Measurements from ENCODE around the gene HLA-DQA1. TPM values are rescaled to one million over a fixed set of nuclear protein-coding genes. Genes with fewer than 3 reads are reported as not detected.
"Not testable (repeated sequence)": the region's sequence is repeated elsewhere in the genome, so short reads cannot be mapped to it uniquely, and the experiment has no call there.

Gene HLA-DQA1
- total and polyA plus RNA-seq, 2 experiments from 2014 or later = 0.42 TPM; not detected in 1

DNA sequence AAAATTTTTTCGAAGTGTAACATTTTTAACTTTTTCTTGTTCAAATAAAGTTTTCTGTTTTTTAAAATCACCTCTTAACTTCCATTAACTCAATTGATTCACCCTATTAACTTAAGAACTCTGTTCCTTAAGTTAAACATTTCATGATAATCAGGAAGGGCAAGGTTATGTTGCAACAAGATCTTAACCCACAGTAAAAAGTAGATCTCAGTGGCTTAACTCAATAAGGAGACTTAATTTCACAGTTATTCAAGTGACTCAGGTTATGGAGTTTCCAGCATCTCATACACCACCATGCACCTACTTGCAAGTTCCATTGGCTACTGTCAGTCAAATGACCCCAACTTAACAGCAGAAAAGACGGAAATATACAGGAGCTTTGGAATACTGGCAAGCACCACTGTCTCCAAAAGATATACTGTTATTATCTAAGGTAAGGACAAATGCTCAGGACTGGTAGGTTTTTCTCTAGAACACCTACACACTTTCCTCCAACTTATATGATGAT lies 18.1 kb downstream of the HLA-DQA1 start (continued):
- TF ChIP-seq, protein P1, sequence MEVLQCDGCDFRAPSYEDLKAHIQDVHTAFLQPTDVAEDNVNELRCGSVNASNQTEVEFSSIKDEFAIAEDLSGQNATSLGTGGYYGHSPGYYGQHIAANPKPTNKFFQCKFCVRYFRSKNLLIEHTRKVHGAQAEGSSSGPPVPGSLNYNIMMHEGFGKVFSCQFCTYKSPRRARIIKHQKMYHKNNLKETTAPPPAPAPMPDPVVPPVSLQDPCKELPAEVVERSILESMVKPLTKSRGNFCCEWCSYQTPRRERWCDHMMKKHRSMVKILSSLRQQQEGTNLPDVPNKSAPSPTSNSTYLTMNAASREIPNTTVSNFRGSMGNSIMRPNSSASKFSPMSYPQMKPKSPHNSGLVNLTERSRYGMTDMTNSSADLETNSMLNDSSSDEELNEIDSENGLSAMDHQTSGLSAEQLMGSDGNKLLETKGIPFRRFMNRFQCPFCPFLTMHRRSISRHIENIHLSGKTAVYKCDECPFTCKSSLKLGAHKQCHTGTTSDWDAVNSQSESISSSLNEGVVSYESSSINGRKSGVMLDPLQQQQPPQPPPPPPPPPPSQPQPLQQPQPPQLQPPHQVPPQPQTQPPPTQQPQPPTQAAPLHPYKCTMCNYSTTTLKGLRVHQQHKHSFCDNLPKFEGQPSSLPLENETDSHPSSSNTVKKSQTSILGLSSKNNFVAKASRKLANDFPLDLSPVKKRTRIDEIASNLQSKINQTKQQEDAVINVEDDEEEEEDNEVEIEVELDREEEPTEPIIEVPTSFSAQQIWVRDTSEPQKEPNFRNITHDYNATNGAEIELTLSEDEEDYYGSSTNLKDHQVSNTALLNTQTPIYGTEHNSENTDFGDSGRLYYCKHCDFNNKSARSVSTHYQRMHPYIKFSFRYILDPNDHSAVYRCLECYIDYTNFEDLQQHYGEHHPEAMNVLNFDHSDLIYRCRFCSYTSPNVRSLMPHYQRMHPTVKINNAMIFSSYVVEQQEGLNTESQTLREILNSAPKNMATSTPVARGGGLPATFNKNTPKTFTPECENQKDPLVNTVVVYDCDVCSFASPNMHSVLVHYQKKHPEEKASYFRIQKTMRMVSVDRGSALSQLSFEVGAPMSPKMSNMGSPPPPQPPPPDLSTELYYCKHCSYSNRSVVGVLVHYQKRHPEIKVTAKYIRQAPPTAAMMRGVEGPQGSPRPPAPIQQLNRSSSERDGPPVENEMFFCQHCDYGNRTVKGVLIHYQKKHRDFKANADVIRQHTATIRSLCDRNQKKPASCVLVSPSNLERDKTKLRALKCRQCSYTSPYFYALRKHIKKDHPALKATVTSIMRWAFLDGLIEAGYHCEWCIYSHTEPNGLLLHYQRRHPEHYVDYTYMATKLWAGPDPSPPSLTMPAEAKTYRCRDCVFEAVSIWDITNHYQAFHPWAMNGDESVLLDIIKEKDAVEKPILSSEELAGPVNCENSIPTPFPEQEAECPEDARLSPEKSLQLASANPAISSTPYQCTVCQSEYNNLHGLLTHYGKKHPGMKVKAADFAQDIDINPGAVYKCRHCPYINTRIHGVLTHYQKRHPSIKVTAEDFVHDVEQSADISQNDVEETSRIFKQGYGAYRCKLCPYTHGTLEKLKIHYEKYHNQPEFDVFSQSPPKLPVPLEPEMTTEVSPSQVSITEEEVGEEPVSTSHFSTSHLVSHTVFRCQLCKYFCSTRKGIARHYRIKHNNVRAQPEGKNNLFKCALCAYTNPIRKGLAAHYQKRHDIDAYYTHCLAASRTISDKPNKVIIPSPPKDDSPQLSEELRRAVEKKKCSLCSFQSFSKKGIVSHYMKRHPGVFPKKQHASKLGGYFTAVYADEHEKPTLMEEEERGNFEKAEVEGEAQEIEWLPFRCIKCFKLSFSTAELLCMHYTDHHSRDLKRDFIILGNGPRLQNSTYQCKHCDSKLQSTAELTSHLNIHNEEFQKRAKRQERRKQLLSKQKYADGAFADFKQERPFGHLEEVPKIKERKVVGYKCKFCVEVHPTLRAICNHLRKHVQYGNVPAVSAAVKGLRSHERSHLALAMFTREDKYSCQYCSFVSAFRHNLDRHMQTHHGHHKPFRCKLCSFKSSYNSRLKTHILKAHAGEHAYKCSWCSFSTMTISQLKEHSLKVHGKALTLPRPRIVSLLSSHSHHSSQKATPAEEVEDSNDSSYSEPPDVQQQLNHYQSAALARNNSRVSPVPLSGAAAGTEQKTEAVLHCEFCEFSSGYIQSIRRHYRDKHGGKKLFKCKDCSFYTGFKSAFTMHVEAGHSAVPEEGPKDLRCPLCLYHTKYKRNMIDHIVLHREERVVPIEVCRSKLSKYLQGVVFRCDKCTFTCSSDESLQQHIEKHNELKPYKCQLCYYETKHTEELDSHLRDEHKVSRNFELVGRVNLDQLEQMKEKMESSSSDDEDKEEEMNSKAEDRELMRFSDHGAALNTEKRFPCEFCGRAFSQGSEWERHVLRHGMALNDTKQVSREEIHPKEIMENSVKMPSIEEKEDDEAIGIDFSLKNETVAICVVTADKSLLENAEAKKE (CRISPR knock-in tag; IDR thresholded peaks at IDR 0.05) = no peak

DNA sequence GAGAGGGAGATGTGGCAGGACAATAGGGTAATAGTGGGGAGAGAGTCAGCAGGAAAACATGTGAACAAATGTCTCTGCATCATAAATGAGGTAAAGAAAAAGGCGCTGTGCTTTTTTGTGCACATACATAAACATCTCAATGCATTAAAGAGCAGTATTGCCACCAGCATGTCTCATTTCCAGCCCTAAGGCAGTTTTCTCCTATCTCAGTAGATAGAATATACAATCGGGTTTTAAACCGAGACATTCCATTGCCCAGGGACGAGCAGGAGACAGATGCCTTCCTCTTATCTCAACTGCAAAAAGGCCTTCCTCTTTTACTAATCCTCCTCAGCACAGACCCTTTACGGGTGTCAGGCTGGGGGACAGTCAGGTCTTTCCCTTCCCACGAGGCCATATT lies 20.1 kb downstream of the HLA-DQA1 start:
- Mint-ChIP-seq H3K27ac (peak overlapping the region; percentile 92), H3K36me3 (ENCODE audit: low read depth) (peaks cover 39% of the 10 kb centered on the region), H3K4me1 (peaks cover 38% of the 10 kb centered on the region)
- not testable (repeated sequence) for H3K4me3 ChIP-seq; H2AFZ ChIP-seq; H4K20me1 ChIP-seq (replicated peaks; ENCODE audit: insufficient read depth); H3K4me3 Mint-ChIP-seq; H3K27me3 ChIP-seq (ENCODE audit: insufficient read depth); H3K9me3 Mint-ChIP-seq; DNase-seq (ENCODE audit: low spot score); H3K27ac ChIP-seq (ENCODE audit: low read depth); H3K79me2 ChIP-seq (replicated peaks; ENCODE audit: insufficient read depth); H3K9me2 ChIP-seq (ENCODE audit: insufficient read depth); H3K4me2 ChIP-seq; H3K27me3 Mint-ChIP-seq (ENCODE audit: insufficient read depth, low read depth, poor library complexity); H3K4me1 ChIP-seq (ENCODE audit: insufficient read depth); H3K36me3 ChIP-seq (ENCODE audit: insufficient read depth); ATAC-seq; H3F3A ChIP-seq (replicated peaks; ENCODE audit: low read depth)

DNA sequence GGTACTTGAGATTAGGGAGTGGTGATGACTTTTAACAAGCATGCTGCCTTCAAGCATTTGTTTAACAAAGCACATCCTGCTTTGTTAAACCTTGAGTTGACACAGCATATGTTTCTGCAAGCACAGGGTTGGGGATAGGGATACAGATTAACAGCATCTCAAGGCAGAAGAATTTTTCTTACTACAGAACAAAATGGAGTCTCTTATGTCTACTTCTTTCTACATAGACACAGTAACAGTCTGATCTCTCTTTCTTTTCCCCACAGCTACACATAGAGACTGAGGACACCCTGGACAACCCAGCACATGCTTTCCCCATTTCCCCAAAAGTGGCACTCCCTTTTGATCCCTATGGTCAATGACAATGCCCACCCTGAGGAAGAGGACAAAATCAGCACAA lies 20.6 kb downstream of the HLA-DQA1 start:
- not testable (repeated sequence) for H3K4me2 ChIP-seq; H3K4me3 ChIP-seq; H2AFZ ChIP-seq; H3K27me3 ChIP-seq (ENCODE audit: insufficient read depth); H3K36me3 ChIP-seq (ENCODE audit: insufficient read depth); H4K20me1 ChIP-seq (replicated peaks; ENCODE audit: insufficient read depth); H3K27ac ChIP-seq (ENCODE audit: low read depth); H3K4me1 ChIP-seq (ENCODE audit: insufficient read depth); H3F3A ChIP-seq (replicated peaks; ENCODE audit: low read depth); H3K27me3 Mint-ChIP-seq (ENCODE audit: insufficient read depth, low read depth, poor library complexity); ATAC-seq; H3K79me2 ChIP-seq (replicated peaks; ENCODE audit: insufficient read depth); H3K9me2 ChIP-seq (ENCODE audit: insufficient read depth); H3K4me3 Mint-ChIP-seq; H3K9me3 Mint-ChIP-seq
- peak; percentile 3 for DNase-seq (ENCODE audit: low spot score)
- Mint-ChIP-seq H3K27ac (peak overlapping the region; percentile 77), H3K36me3 (ENCODE audit: low read depth) (peaks cover 44% of the 10 kb centered on the region), H3K4me1 (peaks cover 37% of the 10 kb centered on the region)

All from GM23338 (cell line).